Activated CD8-positive, alpha-beta memory T cell treated with anti-CD3 and anti-CD28 coated beads for 24 hours (primary cell): ENCODE measurements around the gene NSUN2.
"Not testable (repeated sequence)": the region's sequence is repeated elsewhere in the genome, so short reads cannot be mapped to it uniquely, and the experiment has no call there.

Source experiments
- DNase-seq: peaks from one replicate; pipeline ENCODE4 v3.0.0-alpha.2; 2020

The NSUN2 gene

GRCh38 chr5:6581559-6582426, 51.1 kb downstream of the NSUN2 start:
- DNase-seq, result no peak

GRCh38 chr5:6581090-6581489, 51.8 kb downstream of the NSUN2 start:
- DNase-seq, result no peak

- DNase-seq, result no peak
These were observed 53.3 kb downstream of the NSUN2 start for GRCh38 chr5:6579535-6579934.

- no peak for DNase-seq
These were observed 54.0 kb downstream of the NSUN2 start for GRCh38 chr5:6578676-6579343.

GRCh38 chr5:6576861-6577501, 55.9 kb downstream of the NSUN2 start:
- no peak for DNase-seq

GRCh38 chr5:6574537-6575245, 58.2 kb downstream of the NSUN2 start:
- peak; percentile 42 for DNase-seq

GRCh38 chr5:6574111-6574510, 58.7 kb downstream of the NSUN2 start:
- no peak for DNase-seq

- DNase-seq, result peak; percentile 46
These were observed 59.2 kb downstream of the NSUN2 start for GRCh38 chr5:6573651-6574101.

- DNase-seq, result no peak
These were observed 59.9 kb downstream of the NSUN2 start for GRCh38 chr5:6572825-6573380.

GRCh38 chr5:6572086-6572824, 60.6 kb downstream of the NSUN2 start:
- peak; percentile 47 for DNase-seq

GRCh38 chr5:6571607-6572006, 61.2 kb downstream of the NSUN2 start:
- DNase-seq, result not testable (repeated sequence)

GRCh38 chr5:6570530-6570929, 62.3 kb downstream of the NSUN2 start:
- DNase-seq, result peak; percentile 40

GRCh38 chr5:6568889-6569288, 64.0 kb downstream of the NSUN2 start:
- no peak for DNase-seq

- peak; percentile 37 for DNase-seq
These were observed 64.5 kb downstream of the NSUN2 start for GRCh38 chr5:6568383-6568782.

- peak; percentile 30 for DNase-seq
These were observed 65.0 kb downstream of the NSUN2 start for GRCh38 chr5:6567835-6568234.

- no peak for DNase-seq
These were observed 65.8 kb downstream of the NSUN2 start for GRCh38 chr5:6567068-6567467.

- DNase-seq, result no peak
These were observed 67.4 kb downstream of the NSUN2 start for GRCh38 chr5:6565492-6565891.

GRCh38 chr5:6557807-6558575, 74.9 kb downstream of the NSUN2 start:
- DNase-seq, result no peak

- DNase-seq, result no peak
These were observed 76.1 kb downstream of the NSUN2 start for GRCh38 chr5:6556802-6557102.

- no peak for DNase-seq
These were observed 76.6 kb downstream of the NSUN2 start for GRCh38 chr5:6556089-6556801.

GRCh38 chr5:6554812-6555211, 78.0 kb downstream of the NSUN2 start:
- DNase-seq, result no peak
